GM18526 (cell line): ENCODE results near the gene TMEM255B.

Experiments used
- POLR2A ChIP-seq: IDR thresholded peaks from 3 replicates; pipeline ENCODE4 v1.6.1; 2011; ENCODE audit not compliant: insufficient read length; ENCODE audit errors: extremely low read depth

Gene TMEM255B

GRCh38 chr13:113819731-113820715 lies 61.0 kb downstream of the TMEM255B start:
- TF ChIP-seq POLR2A, result no peak

DNA sequence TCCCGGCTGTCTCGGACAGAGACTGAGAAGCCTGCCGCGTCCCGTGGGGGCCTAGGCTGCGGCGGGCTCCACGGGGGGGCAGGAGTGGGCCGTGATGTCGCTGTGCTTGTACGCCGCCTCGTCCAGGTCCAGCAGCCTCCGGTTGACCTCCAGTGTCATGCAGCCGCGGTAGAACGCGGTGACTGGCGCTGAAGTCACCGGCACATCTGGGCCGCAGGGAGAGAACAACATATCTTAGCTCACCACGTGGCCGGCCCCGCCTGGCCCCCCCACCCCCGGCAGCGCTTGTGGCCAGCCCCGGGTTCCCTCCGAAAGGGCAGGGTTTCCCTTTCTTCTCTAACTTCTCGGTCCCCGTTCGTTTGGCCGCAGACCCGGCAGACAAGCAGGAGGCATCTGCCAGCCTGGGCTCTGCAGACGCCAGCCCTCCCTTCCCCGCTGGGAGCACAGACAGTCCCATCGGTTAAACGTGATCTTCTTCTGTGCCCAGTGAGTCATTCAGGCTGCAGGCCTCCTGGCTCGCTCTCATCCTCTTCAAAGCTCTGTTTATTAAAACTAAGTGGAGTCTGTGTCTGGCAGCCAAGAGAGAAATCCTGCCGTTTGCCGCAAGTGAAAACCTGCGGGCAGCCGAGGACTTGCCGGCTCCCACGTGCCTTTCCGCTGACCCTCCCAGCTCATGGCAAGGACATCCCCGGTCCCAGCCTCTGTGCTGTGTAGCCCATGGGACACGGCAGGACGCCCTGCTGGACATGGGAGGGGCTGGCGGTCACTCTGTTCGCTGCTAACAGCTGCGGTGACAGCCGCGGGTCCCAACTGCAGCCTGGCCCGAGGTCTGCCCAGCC lies 62.0 kb downstream of the TMEM255B start:
- TF ChIP-seq POLR2A, result no peak

- no peak for TF ChIP-seq POLR2A
Measured at GRCh38 chr13:113821847-113822246, 62.8 kb downstream of the TMEM255B start.

- TF ChIP-seq POLR2A, result no peak
Measured at GRCh38 chr13:113822266-113822665, 63.2 kb downstream of the TMEM255B start.

DNA sequence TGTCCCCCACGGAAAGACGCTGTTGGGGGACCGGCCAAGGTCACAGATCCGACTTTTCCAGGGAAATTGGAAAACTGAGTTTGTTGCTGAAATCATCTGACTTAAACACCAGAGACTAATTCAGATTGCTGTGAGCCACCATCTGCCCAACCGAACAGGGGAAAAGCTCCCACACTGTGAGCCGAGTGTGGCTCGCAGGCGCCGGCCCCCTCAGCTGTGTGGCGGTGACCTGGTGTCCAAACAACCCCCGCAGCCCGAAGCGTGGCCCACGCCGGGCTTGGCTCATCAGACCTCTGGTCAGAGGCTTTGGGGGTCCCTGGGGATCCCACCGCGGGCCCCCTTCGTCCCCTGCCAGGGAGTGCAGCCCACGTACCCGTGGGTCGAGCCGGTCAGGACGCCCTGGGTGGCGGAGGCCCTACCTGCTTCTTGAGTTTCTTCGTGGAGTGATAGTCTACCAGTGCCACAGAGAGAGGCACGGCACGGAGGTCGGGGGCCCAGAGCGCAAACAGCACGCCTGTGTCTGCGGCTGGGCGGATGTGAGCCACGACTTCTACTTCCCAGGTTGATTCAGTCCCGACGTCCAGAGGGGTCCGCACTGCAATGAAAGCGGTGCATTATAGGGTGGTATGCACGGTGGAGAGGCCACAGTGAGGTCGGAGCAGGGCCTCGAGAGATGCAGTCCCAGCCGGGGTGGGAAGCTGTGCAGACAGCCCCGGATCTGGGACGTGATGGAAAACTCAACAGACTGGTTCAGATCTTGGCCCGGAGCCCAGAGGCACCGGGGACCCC lies 64.1 kb downstream of the TMEM255B start:
- TF ChIP-seq POLR2A, result no peak

- no peak for TF ChIP-seq POLR2A
Measured at GRCh38 chr13:113823771-113824170, 64.7 kb downstream of the TMEM255B start.

- no peak for TF ChIP-seq POLR2A
Measured at GRCh38 chr13:113825841-113826240, 66.8 kb downstream of the TMEM255B start.

DNA sequence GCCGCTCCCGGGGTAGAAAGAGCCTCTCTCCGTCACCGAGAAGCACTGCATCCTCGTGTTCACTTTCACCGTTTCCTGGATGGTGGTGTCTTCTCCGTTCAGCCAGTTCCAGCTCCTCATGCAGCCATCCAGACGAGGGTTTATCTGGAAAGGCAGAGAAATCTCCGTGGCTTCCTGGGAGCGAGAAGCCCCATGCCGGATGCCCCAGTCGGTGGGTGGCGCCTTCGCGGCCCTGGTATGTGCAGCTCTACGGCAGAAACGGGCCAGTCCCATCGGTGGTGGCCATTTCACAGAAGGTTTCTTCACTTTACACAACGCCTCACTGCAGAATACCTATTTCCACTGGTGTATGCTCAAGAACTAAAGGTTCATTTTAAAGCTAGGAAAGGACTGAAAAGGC lies 68.0 kb downstream of the TMEM255B start:
- TF ChIP-seq POLR2A, result no peak

GRCh38 chr13:113828282-113828825 lies 69.3 kb downstream of the TMEM255B start:
- no peak for TF ChIP-seq POLR2A

GRCh38 chr13:113831061-113831460 lies 72.0 kb downstream of the TMEM255B start:
- no peak for TF ChIP-seq POLR2A

DNA sequence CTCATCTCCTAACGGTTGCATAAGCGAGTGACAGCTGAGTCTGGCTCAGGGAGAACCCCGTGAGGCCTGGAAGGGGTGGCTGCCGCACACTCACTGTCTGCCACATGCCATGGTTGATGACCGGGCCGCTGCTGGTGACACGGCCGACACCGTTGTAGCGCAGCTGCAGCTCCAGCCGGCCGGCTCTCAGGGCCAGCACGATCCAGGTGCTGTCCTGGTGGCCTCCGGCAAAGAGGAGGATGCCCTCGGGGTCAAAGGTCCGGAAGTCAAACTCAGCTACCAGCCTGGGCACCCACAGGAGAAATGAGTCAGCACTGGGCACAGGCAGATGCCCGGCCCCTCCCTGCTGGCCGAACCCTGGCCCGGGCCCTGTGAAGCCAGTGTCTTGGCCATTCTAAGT lies 73.2 kb downstream of the TMEM255B start:
- no peak for TF ChIP-seq POLR2A

DNA sequence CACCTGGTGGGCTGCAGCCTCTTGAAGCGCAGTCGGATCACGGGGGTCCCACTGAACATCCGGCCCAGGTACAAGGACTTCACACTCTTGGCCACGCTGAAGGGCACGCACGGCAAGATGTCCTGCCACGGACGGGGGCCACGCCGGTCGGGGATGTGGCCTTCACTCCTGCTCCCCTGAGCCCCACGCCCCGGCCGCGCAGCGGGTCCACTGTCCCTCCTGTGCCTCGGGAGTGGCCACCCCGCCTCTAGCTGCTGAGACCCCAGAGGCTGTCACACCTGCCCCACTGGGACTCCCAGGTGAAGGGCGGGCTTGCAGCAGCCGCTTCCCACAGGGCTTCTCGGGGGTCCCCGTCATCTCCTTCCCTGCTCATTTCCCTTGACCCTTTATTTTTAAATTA lies 73.6 kb downstream of the TMEM255B start:
- no peak for TF ChIP-seq POLR2A

DNA sequence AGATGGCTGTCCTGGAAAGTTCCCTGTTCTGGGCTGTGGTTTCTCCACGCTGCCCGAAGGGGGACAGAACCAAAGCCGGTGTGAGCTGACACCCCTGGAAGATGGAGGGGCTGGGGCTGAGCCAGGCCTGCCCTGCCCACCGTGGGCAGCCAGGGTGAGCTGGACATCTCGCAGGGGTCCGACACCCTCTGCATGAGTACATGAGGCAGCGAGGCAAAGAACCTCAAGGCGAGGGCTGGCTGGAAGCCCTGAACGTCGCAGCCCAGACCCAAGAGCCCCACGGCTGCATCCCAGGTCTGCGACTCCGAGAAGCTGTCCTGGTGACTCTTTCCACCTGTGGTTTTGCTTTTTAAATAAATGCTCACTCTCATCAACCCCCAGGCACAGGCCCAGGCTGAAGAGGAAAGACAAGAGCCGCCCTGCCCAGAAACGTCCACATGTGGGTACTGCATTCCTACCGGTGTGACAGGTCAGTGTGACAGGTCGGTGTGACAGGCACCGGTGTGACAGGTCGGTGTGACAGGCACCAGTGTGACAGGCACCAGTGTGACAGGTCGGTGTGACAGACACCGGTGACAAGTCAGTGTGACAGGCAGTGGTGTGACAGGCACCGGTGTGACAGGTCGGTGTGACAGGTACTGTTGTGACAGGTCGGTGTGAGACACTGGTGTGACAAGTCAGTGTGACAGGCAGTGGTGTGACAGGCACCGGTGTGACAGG lies 74.2 kb downstream of the TMEM255B start:
- no peak for TF ChIP-seq POLR2A

- no peak for TF ChIP-seq POLR2A
Measured at GRCh38 chr13:113834496-113835200, 75.6 kb downstream of the TMEM255B start.
